GM21526 (cell line): ENCODE data around the gene S100G.

Source experiments
- ATAC-seq: cut with Tn5 transposase; IDR thresholded peaks from one replicate; pipeline ENCODE4 v1.9.1; 2021; ENCODE audit warnings: moderate library complexity; ENCODE audit not compliant: unreplicated experiment, low FRiP score

Gene S100G

DNA sequence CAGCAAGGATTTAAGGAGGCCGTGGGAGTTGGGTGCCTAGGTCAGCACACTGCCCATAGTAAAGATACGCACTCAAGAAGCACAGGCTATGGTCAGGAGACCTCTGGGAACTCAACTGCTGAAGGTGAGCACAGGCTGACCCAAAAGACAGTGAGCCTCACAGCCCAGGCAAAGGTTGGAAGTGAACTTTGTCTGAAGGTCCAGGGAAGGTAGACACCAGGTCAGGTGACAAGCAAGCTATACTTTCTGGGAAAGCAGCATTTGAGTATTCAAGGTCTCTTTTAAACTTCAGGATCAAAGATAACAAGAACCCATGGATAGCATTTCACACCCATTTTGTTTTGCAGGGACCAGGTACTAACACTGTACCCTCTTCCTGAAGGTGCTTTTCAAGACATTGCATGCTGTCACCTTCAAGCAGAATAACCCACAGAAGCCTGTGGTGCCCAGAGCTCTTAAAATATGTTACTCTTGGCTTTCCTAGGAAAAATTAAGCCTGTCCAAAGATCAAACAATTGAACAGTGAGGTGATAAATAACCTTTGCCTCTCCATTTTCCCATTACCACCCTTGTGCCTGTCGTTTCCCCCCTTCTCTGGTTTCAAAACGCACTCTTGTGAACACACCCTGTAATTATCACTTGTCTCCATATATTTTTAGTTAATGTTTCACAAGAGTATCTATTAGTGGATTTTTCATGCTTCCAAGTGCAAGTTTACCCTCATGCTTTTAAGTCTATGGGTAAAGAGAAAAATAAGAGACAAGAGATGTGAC is 3.4 kb upstream of the S100G start:
- no peak for ATAC-seq

DNA sequence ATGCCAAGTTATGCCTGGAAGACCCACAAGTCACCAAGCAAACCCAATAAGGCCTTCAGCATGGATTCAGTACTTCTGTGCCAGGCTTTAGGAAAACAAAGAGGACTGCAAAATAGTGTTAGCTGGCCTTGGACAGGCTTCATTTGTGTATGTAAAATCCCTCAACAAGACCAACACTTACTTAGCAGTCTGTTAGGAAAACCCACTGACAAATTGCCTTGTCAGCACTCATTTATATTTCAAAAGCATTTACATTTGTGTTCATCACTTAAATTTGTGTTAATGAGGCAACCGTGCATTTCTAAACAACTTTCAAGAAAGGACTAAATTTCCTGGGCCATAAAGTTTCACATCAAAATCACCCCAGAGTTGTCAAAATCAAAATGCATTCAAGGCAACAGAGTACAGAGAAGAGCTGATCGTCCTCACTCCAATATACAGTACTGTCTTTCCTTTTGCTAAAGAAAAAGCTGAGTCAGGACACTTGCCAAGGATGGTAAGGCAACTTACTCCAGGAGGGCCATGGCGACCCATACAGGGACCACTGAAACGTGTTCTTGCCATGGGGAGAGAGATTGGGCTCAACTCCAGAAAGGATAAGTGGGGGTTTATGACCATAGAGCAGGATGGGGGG is 1.6 kb downstream of the S100G start:
- no peak for ATAC-seq

DNA sequence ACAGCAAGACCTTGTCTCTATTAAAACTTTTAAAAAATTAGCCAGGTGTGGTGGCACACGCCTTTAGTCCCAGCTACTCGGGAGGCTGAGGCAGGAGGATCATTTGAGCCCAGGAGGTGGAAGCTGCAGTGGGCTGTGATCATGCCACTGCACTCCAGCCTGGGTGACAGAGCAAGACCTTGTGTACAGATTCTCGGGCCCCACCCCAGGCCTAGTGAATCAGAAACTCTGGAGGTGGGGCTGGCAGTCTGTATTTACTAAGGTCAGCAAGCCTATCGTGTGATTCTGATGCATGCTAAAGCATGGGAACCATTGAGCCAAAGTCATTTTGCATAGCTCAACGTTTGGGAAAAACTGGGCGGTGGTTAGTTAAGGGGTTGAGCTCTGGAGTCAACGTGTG is 3.5 kb downstream of the S100G start:
- ATAC-seq, result no peak

DNA sequence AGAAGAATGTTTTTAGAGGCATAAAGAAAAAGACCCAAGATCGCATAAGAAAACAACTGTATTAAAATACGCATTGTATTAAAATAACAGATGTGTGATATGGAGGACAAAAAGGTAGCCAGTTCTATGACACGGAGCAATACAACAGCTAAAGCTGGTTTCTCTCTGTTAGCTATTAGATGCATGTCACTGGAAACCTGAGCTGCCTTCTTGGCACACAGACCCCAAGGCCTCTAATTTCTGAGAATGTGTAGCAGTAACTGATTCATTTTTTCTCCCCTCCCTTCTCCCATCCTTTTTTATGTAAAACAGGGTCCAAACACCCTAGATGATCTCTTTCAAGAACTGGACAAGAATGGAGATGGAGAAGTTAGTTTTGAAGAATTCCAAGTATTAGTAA is 4.1 kb downstream of the S100G start:
- ATAC-seq, result no peak

DNA sequence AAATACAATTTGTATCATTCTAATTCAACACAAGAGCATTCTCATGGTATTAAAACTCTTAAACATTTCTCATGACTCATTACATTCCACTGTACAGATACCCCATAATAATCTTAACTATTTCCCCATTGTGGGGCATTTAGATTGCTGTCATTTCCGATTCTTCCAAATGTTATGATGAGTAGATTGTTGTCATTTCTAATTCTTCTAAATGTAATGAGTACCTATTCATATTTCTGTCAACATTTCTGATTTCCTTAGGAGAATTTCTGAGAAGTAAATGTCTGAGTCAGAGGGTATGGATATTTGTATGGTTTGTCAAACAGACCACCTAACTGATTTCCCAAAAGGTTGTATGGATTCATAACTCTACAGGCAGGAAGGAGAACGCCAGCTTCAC is 8.3 kb downstream of the S100G start:
- ATAC-seq, result no peak

DNA sequence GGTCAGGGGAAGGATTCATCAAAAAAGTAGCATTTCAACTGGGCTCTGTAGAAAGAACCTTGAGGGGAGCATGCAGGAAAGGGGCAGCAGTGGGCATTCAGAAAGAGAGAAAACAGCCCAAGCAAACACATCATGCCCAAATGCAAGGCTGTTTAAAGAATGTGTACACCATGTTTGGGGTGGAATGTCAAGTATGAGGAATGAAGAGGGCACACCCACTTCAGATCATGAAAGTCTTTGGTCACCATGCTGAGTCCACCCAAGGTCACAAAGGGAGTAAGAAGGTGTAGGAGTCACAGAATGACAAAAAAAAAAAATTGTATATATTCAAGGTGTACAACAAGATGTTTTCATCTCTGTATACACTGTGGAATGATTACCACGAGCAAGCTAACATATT is 9.4 kb downstream of the S100G start:
- no peak for ATAC-seq

DNA sequence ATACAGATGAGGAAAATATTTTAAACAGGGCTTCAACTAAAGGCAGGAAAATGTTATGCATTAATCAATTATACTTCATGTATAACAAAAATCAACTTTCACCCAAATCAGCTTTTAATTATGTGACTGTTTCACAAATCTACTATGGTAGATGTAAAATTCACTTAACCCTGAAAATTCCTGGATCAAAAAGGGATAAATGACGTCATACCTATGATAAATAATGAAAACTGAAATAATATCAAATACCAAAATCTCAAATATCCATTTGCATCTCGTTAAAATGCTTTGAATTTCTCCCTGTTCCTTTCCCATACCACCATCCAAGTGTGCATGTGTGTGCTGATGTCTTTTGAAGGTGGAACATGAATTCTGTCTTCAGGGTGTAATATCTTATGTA is 11.5 kb downstream of the S100G start:
- no peak for ATAC-seq

DNA sequence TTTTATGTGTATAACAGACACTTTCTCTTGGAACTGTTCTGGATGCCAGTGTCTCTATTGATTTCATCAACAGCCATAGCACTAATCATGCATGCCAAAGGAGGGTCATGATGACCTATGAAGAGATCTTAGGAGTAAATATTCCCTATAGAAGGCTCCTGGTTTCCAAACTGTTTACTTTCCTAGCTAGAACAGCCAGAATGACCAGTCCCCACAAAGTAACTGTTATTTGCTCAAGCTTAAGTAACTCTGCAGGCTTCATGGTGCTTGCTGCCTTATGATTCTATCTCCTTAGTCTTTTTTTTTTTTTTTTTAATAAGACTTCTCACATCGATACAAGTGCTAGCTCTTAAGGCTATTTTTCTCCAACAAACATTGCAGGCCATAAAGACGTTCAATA is 12.4 kb downstream of the S100G start:
- no peak for ATAC-seq

DNA sequence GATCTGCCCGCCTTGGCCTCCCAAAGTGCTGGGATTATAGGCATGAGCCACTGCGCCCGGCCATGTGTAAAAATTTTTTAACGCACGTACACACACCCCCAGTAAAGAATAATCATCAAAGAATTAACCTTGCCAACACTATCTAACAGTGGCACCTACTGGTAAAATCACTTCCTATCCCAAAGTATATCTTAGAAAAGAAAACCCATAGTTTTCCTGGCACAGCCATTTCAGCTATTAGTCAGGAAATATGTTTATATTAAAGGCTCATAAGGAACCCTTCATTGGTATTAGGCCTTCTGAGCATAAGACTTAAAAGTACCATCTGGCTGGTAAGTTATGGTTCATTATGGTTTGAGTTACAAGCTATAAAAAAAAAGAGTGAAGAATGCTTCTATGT is 14.1 kb downstream of the S100G start:
- no peak for ATAC-seq

DNA sequence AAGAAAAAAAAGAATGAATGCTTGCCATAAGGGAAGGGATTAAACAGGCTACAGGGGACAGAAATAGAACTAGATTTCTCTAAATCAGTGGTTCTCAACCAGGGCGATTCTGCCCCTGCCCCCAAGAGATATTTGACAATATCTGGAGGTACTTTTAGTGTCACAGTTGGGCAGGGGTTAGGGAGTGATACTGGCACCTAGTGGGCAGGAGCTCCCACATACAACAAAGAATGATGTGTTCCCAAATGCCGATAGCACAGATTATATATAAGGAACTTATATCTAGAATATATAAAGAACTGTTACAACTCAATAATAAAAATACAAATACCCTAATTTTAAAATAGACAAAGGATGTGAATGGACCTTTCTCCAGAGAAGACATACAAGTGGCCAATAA is 14.7 kb downstream of the S100G start:
- ATAC-seq, result no peak

DNA sequence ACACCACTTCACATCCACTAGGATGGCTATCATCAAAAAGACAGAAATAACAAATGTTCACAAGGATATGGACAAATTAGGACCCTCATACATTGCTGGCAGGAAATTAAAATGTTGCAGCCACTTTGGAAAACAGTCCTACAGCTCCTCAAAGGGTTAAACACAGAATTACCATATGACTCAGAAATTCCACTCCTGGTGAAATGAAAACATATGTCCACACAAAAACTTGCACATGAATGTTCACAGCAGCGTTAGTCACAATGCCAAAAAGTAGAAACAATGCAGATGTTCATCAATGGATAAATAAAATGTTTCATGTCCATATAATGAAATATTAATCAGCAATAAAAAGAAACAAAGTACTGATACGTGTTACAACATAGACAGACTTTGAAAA is 15.1 kb downstream of the S100G start:
- no peak for ATAC-seq

DNA sequence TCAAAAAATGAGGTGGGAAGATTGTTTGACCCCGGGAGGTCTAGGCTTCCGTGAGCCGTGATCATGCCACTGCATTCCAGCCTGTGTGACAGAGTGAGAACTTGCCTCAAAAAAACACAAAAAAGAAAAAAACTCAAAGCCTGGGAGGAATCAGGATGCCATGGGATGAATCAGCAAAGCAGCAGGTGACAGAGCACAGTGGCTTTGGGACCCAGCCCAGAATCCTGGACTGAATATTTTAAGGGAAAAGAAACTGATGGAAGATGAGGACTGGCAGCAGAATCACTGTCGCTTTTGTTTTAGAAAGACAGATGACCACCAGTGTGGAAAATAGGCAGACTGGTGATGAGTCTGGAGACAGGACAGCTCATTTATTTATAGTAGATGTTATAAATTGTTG is 16.6 kb downstream of the S100G start:
- no peak for ATAC-seq

DNA sequence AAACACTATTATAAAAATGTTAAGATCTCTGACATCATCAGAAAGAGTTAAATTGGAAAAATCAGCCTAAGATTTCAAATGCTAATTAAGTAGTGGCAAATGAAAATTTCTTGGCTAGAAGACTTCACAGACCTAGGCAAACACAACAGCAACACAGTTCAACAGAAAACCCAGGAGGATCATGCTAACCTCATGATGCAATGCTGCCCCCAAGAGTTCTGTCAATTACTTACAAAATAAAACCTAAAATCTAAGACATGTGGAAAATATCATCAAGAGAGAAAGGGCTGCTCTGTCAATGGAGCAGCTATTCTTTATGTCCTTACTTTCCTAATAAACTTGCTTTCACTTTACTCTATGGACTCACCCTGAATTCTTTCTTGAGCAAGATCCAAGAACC is 21.0 kb downstream of the S100G start:
- no peak for ATAC-seq

DNA sequence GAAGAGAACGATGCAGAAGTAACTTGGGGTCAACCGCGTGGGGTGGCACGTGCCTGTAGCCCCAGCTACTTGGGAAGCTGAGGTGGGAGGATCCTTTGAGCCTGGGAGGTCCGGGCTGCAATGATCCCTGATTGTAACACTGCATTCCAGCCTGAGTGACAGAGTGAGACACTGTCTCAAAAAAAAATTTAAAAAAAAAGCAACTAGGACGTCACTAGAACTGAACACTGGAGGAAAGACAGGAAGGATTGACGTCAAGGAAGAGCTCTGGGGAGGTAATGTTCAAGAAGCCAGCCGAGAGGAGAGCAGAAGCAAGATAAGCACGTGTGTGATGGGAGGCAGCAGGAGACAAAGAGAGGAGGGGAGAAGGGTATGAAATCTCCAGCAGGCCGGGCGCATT is 28.7 kb downstream of the S100G start:
- no peak for ATAC-seq

DNA sequence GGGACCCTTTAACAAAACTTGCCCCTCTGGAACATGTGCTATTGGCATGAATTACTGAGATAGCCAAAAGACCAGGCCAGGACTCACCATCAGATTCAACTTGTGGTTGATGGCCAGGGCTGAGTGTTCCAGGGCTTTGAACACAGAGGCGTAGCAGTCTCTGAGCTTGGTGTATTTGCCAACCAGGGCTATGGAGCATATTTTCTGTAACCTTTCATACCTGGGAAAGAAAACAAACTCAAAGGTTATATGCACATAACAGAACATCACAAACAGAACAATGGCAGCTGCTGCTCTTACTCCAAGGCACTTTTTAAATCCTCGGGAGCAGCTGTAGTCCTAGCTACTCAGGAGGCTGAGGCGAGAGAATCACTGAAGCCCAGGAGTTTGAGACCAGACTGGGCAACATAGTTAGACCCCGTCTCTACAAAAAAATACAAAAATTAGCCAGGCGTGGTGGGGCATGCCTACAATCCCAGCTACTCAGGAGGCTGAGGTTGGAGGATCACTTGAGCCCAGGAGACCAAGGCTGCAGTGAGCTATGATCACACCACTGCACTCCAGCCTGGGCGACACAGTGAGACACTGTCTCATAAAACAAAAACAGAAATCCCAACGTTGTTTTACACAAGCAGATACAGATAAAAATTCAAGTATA is 33.2 kb downstream of the S100G start:
- ATAC-seq, result no peak

DNA sequence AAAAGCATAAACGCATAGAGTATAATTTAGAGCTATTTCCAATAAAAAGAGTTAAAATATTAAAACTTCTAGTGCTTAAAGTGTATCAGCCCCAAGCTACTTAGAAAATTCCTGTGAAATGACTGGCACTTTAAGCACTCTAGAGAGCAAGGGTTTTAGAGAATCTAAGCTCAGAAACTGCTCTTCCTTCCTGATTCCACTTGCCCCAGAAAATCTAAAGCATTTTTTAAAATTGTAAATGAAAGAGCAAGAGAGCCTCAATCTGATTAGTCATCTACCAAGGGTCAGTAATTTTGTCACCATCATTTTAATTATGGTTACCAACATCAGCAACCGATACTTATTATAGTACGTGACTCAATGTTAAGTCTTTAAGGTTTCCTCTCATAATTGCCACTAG is 37.6 kb downstream of the S100G start:
- ATAC-seq, result no peak

DNA sequence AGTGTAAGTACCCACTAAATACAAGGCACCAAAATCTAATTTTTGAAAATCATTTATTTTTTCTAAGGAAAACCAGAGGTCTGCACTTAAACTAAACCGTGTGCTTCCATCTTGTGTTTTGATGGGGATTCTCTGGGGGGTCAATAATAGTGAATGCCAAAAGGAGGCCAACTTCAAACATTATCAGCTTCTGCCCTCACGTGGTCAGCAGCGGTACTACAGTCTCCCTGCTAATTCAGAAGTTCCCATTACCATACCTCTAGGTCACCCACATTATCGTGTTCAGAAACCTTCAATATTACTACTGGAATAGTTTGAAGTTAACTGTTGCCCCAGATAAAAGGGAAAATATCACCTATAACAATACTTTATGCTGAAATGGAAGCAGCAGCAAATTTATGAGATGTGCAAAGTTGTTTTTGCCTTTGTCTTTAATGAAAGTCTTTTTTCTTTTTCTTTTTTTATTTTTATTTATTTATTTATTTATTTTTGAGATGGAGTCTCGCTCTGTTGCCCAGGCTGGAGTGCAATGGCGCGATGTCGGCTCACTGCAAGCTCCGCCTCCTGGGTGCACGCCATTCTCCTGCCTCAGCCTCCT is 45.2 kb downstream of the S100G start:
- ATAC-seq, result peak; percentile 78

DNA sequence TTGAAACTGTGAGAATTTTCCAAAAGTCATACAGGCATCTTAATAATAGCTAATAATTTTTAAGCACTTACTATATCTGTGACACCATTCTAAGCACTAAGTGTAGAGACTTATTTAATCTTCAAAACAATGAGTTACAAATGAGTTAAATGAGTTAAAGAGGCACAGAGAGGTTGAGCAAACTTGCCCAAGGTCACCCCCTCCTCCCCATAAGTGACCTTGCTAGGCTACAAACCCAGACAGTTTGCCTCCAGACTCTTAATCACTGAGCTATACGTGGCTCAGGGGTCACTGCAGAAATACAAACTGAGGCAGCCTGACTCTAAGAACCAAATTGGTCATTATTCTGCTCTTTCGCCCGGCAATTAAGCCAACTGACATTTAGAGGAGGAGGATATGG is 47.0 kb downstream of the S100G start:
- no peak for ATAC-seq

DNA sequence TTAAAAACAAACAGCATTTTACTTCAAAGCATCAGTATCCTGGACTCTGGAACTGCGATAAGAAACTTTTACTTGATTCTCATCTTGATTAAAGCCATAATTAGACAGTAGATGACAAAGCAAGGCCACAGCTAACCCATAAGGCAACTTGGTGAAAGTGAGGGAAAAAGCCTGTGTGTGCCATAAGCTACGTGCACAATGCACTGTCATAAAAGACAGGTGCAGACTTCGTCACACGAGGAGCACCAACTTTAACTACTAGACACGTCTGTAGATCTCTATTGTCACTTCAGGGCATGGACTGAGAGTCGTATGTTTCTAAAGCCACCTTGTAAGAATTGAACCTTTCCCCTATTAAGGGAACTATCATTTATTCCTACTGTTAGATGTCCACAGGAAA is 49.4 kb downstream of the S100G start:
- no peak for ATAC-seq

DNA sequence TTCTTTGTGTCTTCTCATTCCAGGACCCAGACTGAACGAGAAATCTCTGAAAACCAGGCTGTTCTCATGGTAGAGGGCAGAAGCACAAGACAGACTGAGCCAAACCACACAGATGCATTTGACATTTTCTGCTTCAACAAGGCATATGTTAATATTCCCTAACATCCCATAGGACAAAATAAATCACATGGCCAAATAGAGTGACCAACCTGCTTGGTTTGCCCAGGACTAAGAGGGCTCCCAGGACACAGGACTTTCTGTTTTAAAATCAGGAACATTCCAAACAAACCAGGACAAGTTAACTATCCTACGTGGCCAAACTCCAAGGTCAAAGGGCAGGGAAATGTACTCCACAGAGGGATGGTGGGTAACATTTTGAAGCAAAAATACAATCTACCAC is 50.8 kb downstream of the S100G start:
- ATAC-seq, result no peak

DNA sequence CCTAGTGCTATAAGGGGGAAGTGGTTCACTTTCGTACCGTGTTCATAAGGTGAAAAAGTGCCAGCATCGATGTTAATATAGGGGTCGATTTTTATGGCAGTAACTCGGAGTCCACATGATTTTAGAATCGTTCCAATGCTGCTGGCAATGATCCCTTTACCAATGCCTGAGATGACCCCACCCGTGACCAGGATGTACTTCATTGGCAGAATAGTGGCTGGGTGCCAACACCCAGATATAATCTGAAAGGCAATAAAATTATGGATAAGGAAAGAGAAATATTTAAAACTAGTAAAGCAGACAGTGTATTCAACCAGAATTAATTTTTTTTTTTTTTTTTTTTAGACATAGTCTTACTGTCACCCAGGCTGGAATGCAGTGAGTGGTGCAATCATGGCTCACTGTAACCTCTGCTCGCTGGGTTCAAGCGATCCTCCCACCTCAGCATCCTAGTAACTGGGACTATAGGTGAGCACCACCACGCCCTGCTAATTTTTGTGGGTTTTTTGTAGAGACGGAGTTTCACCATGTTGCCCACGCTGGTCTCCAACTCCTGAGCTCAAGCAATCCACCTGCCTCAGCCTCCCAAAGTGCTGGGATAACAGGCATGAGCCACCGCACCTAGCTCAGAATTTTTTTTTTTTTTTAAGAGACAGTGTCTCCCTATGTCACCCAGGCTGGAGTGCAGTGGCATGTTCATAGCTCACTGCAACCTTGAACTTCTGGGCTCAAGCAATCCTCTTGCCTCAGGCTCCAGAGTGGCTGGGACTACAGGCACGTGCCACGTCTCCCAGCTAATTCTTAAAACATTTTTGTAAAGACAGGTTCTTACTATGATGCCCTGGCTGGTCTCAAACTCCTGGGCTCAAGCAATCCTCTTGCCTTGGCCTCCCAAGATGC is 53.0 kb downstream of the S100G start:
- no peak for ATAC-seq
